Epithelial cell of prostate (primary cell): ENCODE measurements around the gene RAB11A.
A peak's percentile ranks its signal among the peaks of the same experiment; 100 is the strongest.
"Not testable (repeated sequence)": the region's sequence is repeated elsewhere in the genome, so short reads cannot be mapped to it uniquely, and the experiment has no call there.

Experiments
- DNase-seq: peaks from one replicate; pipeline ENCODE4 v3.0.0-alpha.2; 2011; ENCODE audit warnings: low read depth, low spot score
- H3K27ac ChIP-seq: fragments of 450-650 bp; 2 replicates; pipeline ENCODE4 v1.5.1; 2017; ENCODE audit warnings: mild to moderate bottlenecking

Gene RAB11A

GRCh38 chr15:65841121-65841930 is 28.0 kb upstream of the RAB11A start:
- peak overlapping the region; percentile 31 for H3K27ac ChIP-seq
- no peak for DNase-seq

GRCh38 chr15:65845826-65846519 is 23.3 kb upstream of the RAB11A start:
- no peak for DNase-seq
- no peak overlapping the region for H3K27ac ChIP-seq

- DNase-seq, result no peak
These were observed 21.3 kb upstream of the RAB11A start for GRCh38 chr15:65847989-65848388.

GRCh38 chr15:65851981-65852380 is 17.3 kb upstream of the RAB11A start:
- no peak for DNase-seq

More at GRCh38 chr15:65847989-65848388, 21.3 kb upstream of the RAB11A start:
- no peak overlapping the region for H3K27ac ChIP-seq

GRCh38 chr15:65856821-65857455 is 12.4 kb upstream of the RAB11A start:
- DNase-seq, result no peak
- H3K27ac ChIP-seq, result no peak overlapping the region

More at GRCh38 chr15:65851981-65852380, 17.3 kb upstream of the RAB11A start:
- no peak overlapping the region for H3K27ac ChIP-seq

- no peak overlapping the region for H3K27ac ChIP-seq
- DNase-seq, result no peak
These were observed 11.4 kb upstream of the RAB11A start for GRCh38 chr15:65857718-65858402.

- H3K27ac ChIP-seq, result no peak overlapping the region
- DNase-seq, result no peak
These were observed 6.6 kb upstream of the RAB11A start for GRCh38 chr15:65862682-65863081.

GRCh38 chr15:65863106-65863505 is 6.2 kb upstream of the RAB11A start:
- no peak overlapping the region for H3K27ac ChIP-seq
- no peak for DNase-seq

- no peak overlapping the region for H3K27ac ChIP-seq
- DNase-seq, result no peak
These were observed 2.0 kb upstream of the RAB11A start for GRCh38 chr15:65867244-65867643.

GRCh38 chr15:65867933-65868332 is 1.4 kb upstream of the RAB11A start:
- DNase-seq, H3K27ac ChIP-seq: not testable (repeated sequence)

- peak overlapping the region; percentile 94 for H3K27ac ChIP-seq
- no peak for DNase-seq
These were observed 655 bp upstream of the RAB11A start for GRCh38 chr15:65868546-65869125.

GRCh38 chr15:65869954-65870871 is 922 bp downstream of the RAB11A start:
- peak overlapping the region; percentile 94 for H3K27ac ChIP-seq
- DNase-seq, result peak; percentile 39

- peak; percentile 54 for DNase-seq
- H3K27ac ChIP-seq, result peak overlapping the region; percentile 94
These were observed 1.7 kb downstream of the RAB11A start for GRCh38 chr15:65870889-65871533.

- not testable (repeated sequence) for DNase-seq
- H3K27ac ChIP-seq, result peak overlapping the region; percentile 94
These were observed 2.6 kb downstream of the RAB11A start for GRCh38 chr15:65871886-65872285.

- peak overlapping the region; percentile 94 for H3K27ac ChIP-seq
- DNase-seq, result not testable (repeated sequence)
These were observed 3.3 kb downstream of the RAB11A start for GRCh38 chr15:65872596-65872995.

- H3K27ac ChIP-seq, result peak overlapping the region; percentile 94
- no peak for DNase-seq
These were observed 4.0 kb downstream of the RAB11A start for GRCh38 chr15:65873256-65873655.

- DNase-seq, result no peak
- H3K27ac ChIP-seq, result no peak overlapping the region
These were observed 6.2 kb downstream of the RAB11A start for GRCh38 chr15:65875458-65875857.

- H3K27ac ChIP-seq, result no peak overlapping the region
- DNase-seq, result no peak
These were observed 8.5 kb downstream of the RAB11A start for GRCh38 chr15:65877749-65878148.
